H1 (cell line): ENCODE measurements around the gene IGFALS. TPM values are rescaled to one million over a fixed set of nuclear protein-coding genes. Genes with fewer than 3 reads are reported as not detected.

Experiments
- CTCF ChIA-PET: fragments of 300-600 bp; sonication (Branson Sonifier 250); formaldehyde crosslinking; loops from one replicate; lab custom pipeline; 2021; ENCODE audit not compliant: partially characterized antibody; lab: Charles Lee
- POLR2A ChIA-PET: fragments of 300-600 bp; sonication (Branson Sonifier 250); formaldehyde crosslinking; loops from one replicate; lab custom pipeline; 2021; ENCODE audit warnings: inconsistent platforms; ENCODE audit not compliant: partially characterized antibody; lab: Charles Lee
- DNase-seq, 2 experiments: peaks; one replicate each; pipeline versions ENCODE4 v3.0.0 to v3.0.0-alpha.2; 2010 to 2022; ENCODE audit warnings: low spot score in 2 of 2, low read depth in 1 of 2, mixed read lengths in 1 of 2
- FAIRE-seq: peaks from 2 replicates; lab custom pipeline; 2011; peaks lifted over from hg19 to GRCh38; lab: Jason Lieb, UNC
- H2AFZ ChIP-seq: 2 replicates; pipeline ENCODE4 v1.8.1; 2012; ENCODE audit warnings: low read length, inconsistent platforms
- H2AK5ac ChIP-seq: 2 replicates; pipeline ENCODE4 v1.6.1; 2013; ENCODE audit warnings: low read depth, low read length
- H2BK120ac ChIP-seq: replicated peaks from 2 replicates; pipeline ENCODE3; 2013; ENCODE audit warnings: low read depth, low read length, inconsistent platforms
- H2BK12ac ChIP-seq: 2 replicates; pipeline ENCODE4 v1.6.1; 2013; ENCODE audit warnings: low read depth, low read length
- H2BK15ac ChIP-seq: 2 replicates; pipeline ENCODE4 v1.6.1; 2013; ENCODE audit warnings: low read length
- H2BK20ac ChIP-seq: 2 replicates; pipeline ENCODE4 v1.6.1; 2013; ENCODE audit warnings: low read length
- H2BK5ac ChIP-seq: 2 replicates; pipeline ENCODE4 v1.6.1; 2013; ENCODE audit warnings: low read depth, low read length
- H3K14ac ChIP-seq: 2 replicates; pipeline ENCODE4 v1.6.1; 2013; ENCODE audit warnings: inconsistent platforms; ENCODE audit not compliant: insufficient read length
- H3K18ac ChIP-seq: 2 replicates; pipeline ENCODE4 v1.6.1; 2013; ENCODE audit warnings: low read length; ENCODE audit errors: extremely low read depth
- H3K23ac ChIP-seq: 2 replicates; pipeline ENCODE4 v1.6.1; 2013; ENCODE audit warnings: inconsistent platforms; ENCODE audit not compliant: insufficient read length
- H3K23me2 ChIP-seq: 2 replicates; pipeline ENCODE4 v1.6.1; 2013; ENCODE audit warnings: low read depth, low read length
- H3K27ac ChIP-seq: 2 replicates; pipeline ENCODE4 v1.6.1; 2011; ENCODE audit warnings: low read depth, low read length, inconsistent platforms
- H3K27me3 ChIP-seq, 4 experiments: replicated peaks in 1 of 4; 1 replicate in 1 of 4; 2 replicates in 3 of 4; pipeline versions ENCODE4 v1.6.1 to v1.8.1; 2011 to 2013; ENCODE audit warnings: low read length in 3 of 4, mild to moderate bottlenecking in 3 of 4, inconsistent platforms in 2 of 4, mixed read lengths in 2 of 4, moderate library complexity in 1 of 4; ENCODE audit not compliant: control insufficient read depth in 3 of 4, insufficient read depth in 3 of 4; ENCODE audit errors: extremely low read depth in 1 of 4
- H3K36me3 ChIP-seq, 4 experiments: 2 replicates each; pipeline versions ENCODE4 v1.6.1 to v1.8.1; 2011 to 2013; ENCODE audit warnings: mild to moderate bottlenecking in 4 of 4, low read length in 3 of 4, moderate library complexity in 2 of 4, control low read depth in 1 of 4, inconsistent platforms in 1 of 4; ENCODE audit not compliant: insufficient read depth in 4 of 4, control insufficient read depth in 2 of 4
- H3K4ac ChIP-seq: replicated peaks from 2 replicates; pipeline ENCODE3; 2013; ENCODE audit warnings: low read length, low read depth, mixed read lengths, inconsistent platforms; ENCODE audit not compliant: insufficient read length
- H3K4me1 ChIP-seq, 4 experiments: replicated peaks in 1 of 4; 1 replicate in 1 of 4; 2 replicates in 3 of 4; pipeline versions ENCODE4 v1.6.1 to v1.8.1; 2011 to 2013; ENCODE audit warnings: low read length in 3 of 4, inconsistent platforms in 2 of 4, mixed read lengths in 1 of 4; ENCODE audit not compliant: insufficient read depth in 4 of 4, control insufficient read depth in 3 of 4
- H3K4me2 ChIP-seq, 2 experiments: 2 replicates each; pipeline versions ENCODE4 v1.6.1 to v1.8.1; 2011 to 2013; ENCODE audit warnings: low read depth in 2 of 2, low read length in 2 of 2, control low read depth in 1 of 2, inconsistent platforms in 1 of 2, mild to moderate bottlenecking in 1 of 2; ENCODE audit not compliant: insufficient read depth in 1 of 2
- H3K4me3 ChIP-seq, 4 experiments: fragments of 200-600, 300-600 bp in 1 of 4; sonication (generic), shearing (Covaris generic), sonication (Bioruptor Twin) in 1 of 4; 2 replicates each; pipeline versions ENCODE4 v1.5.1 to v1.8.1; 2011 to 2016; ENCODE audit warnings: low read length in 4 of 4, low read depth in 3 of 4, control low read depth in 2 of 4, inconsistent platforms in 2 of 4, mild to moderate bottlenecking in 2 of 4, mixed read lengths in 1 of 4, moderate library complexity in 1 of 4; ENCODE audit not compliant: insufficient read depth in 2 of 4; ENCODE audit errors: extremely low read depth in 1 of 4
- H3K56ac ChIP-seq: replicated peaks from 2 replicates; pipeline ENCODE3; 2013; ENCODE audit warnings: low read depth, mild to moderate bottlenecking, mixed read lengths, low read length, inconsistent platforms; ENCODE audit not compliant: insufficient read length
- H3K79me1 ChIP-seq: 2 replicates; pipeline ENCODE4 v1.6.1; 2013; ENCODE audit warnings: low read depth, low read length, control low read depth
- H3K79me2 ChIP-seq, 2 experiments: 2 replicates each; pipeline versions ENCODE4 v1.6.1 to v1.8.1; 2012 to 2013; ENCODE audit warnings: low read length in 2 of 2, mild to moderate bottlenecking in 2 of 2, inconsistent platforms in 1 of 2; ENCODE audit not compliant: insufficient read depth in 2 of 2, control insufficient read depth in 1 of 2
- H3K9ac ChIP-seq, 4 experiments: replicated peaks in 1 of 4; 1 replicate in 1 of 4; 2 replicates in 3 of 4; pipeline versions ENCODE4 v1.6.1 to v1.8.1; 2011 to 2013; ENCODE audit warnings: low read depth in 3 of 4, low read length in 3 of 4, control low read depth in 2 of 4, mild to moderate bottlenecking in 2 of 4, moderate library complexity in 2 of 4, inconsistent platforms in 1 of 4; ENCODE audit errors: extremely low read depth in 1 of 4
- H3K9me3 ChIP-seq, 2 experiments: 2 replicates each; pipeline versions ENCODE4 v1.6.1 to v1.8.1; 2012 to 2013; ENCODE audit warnings: mild to moderate bottlenecking in 2 of 2, moderate library complexity in 2 of 2, control low read depth in 1 of 2, inconsistent platforms in 1 of 2, low read depth in 1 of 2, low read length in 1 of 2, mixed read lengths in 1 of 2; ENCODE audit not compliant: insufficient read depth in 2 of 2
- H4K20me1 ChIP-seq, 2 experiments: replicated peaks in 1 of 2; 2 replicates each; pipeline versions ENCODE3 to v1.8.1; 2011 to 2013; ENCODE audit warnings: inconsistent platforms in 2 of 2, low read length in 2 of 2, mild to moderate bottlenecking in 1 of 2; ENCODE audit not compliant: insufficient read depth in 2 of 2, control insufficient read depth in 1 of 2
- H4K5ac ChIP-seq: 2 replicates; pipeline ENCODE4 v1.6.1; 2013; ENCODE audit warnings: low read length, low read depth, mixed read lengths, inconsistent platforms; ENCODE audit not compliant: insufficient read length
- H4K8ac ChIP-seq: 2 replicates; pipeline ENCODE4 v1.8.0; 2013; ENCODE audit warnings: mild to moderate bottlenecking, moderate library complexity, low read length, inconsistent platforms; ENCODE audit not compliant: insufficient read depth; ENCODE audit errors: extremely low read depth
- H4K91ac ChIP-seq: replicated peaks from 2 replicates; pipeline ENCODE3; 2013; ENCODE audit warnings: low read length, mixed read lengths, inconsistent platforms; ENCODE audit not compliant: insufficient read length
- ASH2L ChIP-seq: fragments of 200-600, 300-600 bp; sonication (generic); IDR thresholded peaks from one replicate; pipeline ENCODE4 v1.7.1; 2017; ENCODE audit warnings: low read length
- BCL11A ChIP-seq, 2 experiments: IDR thresholded peaks; one replicate each; pipeline ENCODE4 v1.6.1; 2011; ENCODE audit warnings: low read depth in 2 of 2, low read length in 2 of 2, mild to moderate bottlenecking in 2 of 2
- CBX5 ChIP-seq: fragments of 300-800, 300-1000 bp; sonication (generic); IDR thresholded peaks from 2 replicates; pipeline ENCODE4 v1.7.1; 2016; ENCODE audit warnings: antibody characterized with exemption, low read length, low read depth
- EP300 ChIP-seq, 2 experiments: IDR thresholded peaks; 1 replicate in 1 of 2; 2 replicates in 1 of 2; pipeline ENCODE4 v1.6.1; 2011 to 2012; ENCODE audit warnings: low read depth in 2 of 2, low read length in 2 of 2, mild to moderate bottlenecking in 2 of 2, borderline replicate concordance in 1 of 2, inconsistent platforms in 1 of 2, moderate library complexity in 1 of 2
- EZH2 ChIP-seq: fragments of 200-600 bp; sonication (generic); IDR thresholded peaks from 2 replicates; pipeline ENCODE4 v1.7.1; 2012; ENCODE audit warnings: low read depth, mild to moderate bottlenecking, moderate library complexity, low read length, inconsistent platforms; ENCODE audit not compliant: severe bottlenecking
- KDM4A ChIP-seq: IDR thresholded peaks from one replicate; pipeline ENCODE4 v1.7.1; 2012; ENCODE audit warnings: low read depth, mild to moderate bottlenecking, moderate library complexity, low read length, inconsistent platforms; ENCODE audit not compliant: severe bottlenecking
- KDM5A ChIP-seq: fragments of 200-600 bp; IDR thresholded peaks from 2 replicates; pipeline ENCODE4 v1.7.1; 2012; ENCODE audit warnings: mild to moderate bottlenecking, low read length, inconsistent platforms, mixed read lengths
- MAFK ChIP-seq: IDR thresholded peaks from 2 replicates; pipeline ENCODE4 v1.6.1; 2012; ENCODE audit warnings: low read depth, mild to moderate bottlenecking, improper control_type of control experiment, low read length
- MAX ChIP-seq: IDR thresholded peaks from 2 replicates; pipeline ENCODE4 v1.6.1; 2012; ENCODE audit warnings: inconsistent platforms
- NRF1 ChIP-seq: IDR thresholded peaks from 2 replicates; pipeline ENCODE4 v1.6.1; 2011; ENCODE audit warnings: mild to moderate bottlenecking, low read depth, low read length, improper control_type of control experiment
- POU5F1 ChIP-seq: IDR thresholded peaks from 2 replicates; pipeline ENCODE4 v1.6.1; 2011; ENCODE audit warnings: low read depth, mild to moderate bottlenecking, low read length, moderate library complexity
- RFX5 ChIP-seq: IDR thresholded peaks from 2 replicates; pipeline ENCODE4 v1.6.1; 2011; ENCODE audit warnings: low read depth, low read length, improper control_type of control experiment, borderline replicate concordance
- RXRA ChIP-seq: IDR thresholded peaks from 2 replicates; pipeline ENCODE4 v1.6.1; 2011; ENCODE audit warnings: low read depth, mild to moderate bottlenecking, low read length, moderate library complexity; ENCODE audit not compliant: insufficient read depth
- SRF ChIP-seq: IDR thresholded peaks from 2 replicates; pipeline ENCODE4 v1.6.1; 2011; ENCODE audit warnings: mild to moderate bottlenecking, low read depth, low read length, moderate library complexity
- WGBS, 2 experiments: shearing (Covaris generic) in 1 of 2; methylation state at CpG; one replicate each; pipeline versions ENCODE4 v1.1.6 to v1.1.7; 2013 to 2015; ENCODE audit warnings: low lambda C conversion rate in 2 of 2, mixed read lengths in 2 of 2, inconsistent platforms in 1 of 2, low coverage in 1 of 2, missing lambda C conversion rate in 1 of 2; ENCODE audit not compliant: insufficient replicate concordance in 2 of 2, insufficient coverage in 1 of 2, insufficient read length in 1 of 2; ENCODE audit errors: extremely low coverage in 1 of 2, missing lambda C conversion rate in 1 of 2; 5-methylcytosine and 5-hydroxymethylcytosine counted together
- polyA plus RNA-seq, 7 experiments: library from polyadenylated mRNA; depleted of rRNA in 3 of 7; stranded (reverse) in 5 of 7; unstranded in 2 of 7; fragments of >200 nt in 5 of 7; fragments of 200-250 nt in 2 of 7; gene quantifications; 1 replicate in 5 of 7; 2 replicates in 1 of 7; 4 replicates in 1 of 7; pipeline versions ENCODE4 v1.2.1 to v1.2.3, GENCODE V29; 2011 to 2013; ENCODE audit warnings: missing spikeins in 2 of 7, mixed read lengths in 2 of 7
- total RNA-seq: library from RNA; stranded (reverse); fragmentation: NEBNext Ultra II Directional; extraction: Animal tissue kit (Norgen Biotek cat#: 25700); gene quantifications from 2 replicates; pipeline ENCODE4 v1.2.1, GENCODE V29; 2021

Gene IGFALS
- total and polyA plus RNA-seq, 2 of the 8 experiments (the other 6 are each of a cell fraction or from before 2014, with no cell fraction given), result not detected

GRCh38 chr16:1751946-1752345 lies 41.6 kb downstream of the IGFALS start:
- Histone ChIP-seq H3K4me1 (no peaks in the 10 kb centered on the region), H3K9me3 (no peaks in the 10 kb centered on the region), H3K56ac (no peak overlapping the region), H2AK5ac (no peak overlapping the region), H2BK12ac (no peak overlapping the region), H4K20me1 (peaks cover 0 to 2% of the 10 kb centered on the region in 2 experiments), H3K14ac (no peak overlapping the region), H2BK120ac (no peak overlapping the region), H3K79me2 (no peaks in the 10 kb centered on the region), H3K27me3 (no peaks in the 10 kb centered on the region), H3K36me3 (peaks cover 0 to 17% (median 2%) of the 10 kb centered on the region in 4 experiments; a peak in 4 of 8 replicates), H4K5ac (no peak overlapping the region), H3K23me2 (no peaks in the 10 kb centered on the region), H2BK15ac (no peak overlapping the region), H3K9ac (no peak overlapping the region), H4K8ac (no peak overlapping the region), H3K27ac (no peak overlapping the region), H4K91ac (no peak overlapping the region), H2AFZ (no peak overlapping the region), H3K23ac (no peak overlapping the region), H3K4ac (no peak overlapping the region), H3K79me1 (no peaks in the 10 kb centered on the region), H3K4me2 (no peak overlapping the region), H3K4me3 (no peak overlapping the region), H2BK5ac (no peak overlapping the region; the same call in 1 of the 2 replicates), H3K18ac (no peak overlapping the region), H2BK20ac (no peak overlapping the region)
- ChIA-PET POLR2A (interaction anchor here (0.7 kb wide), 1 partner anchor 73 kb away, joined by 3 read pairs; no protein-coding TSS in a partner anchor), CTCF (interaction anchor here (0.6 to 2.1 kb wide), 5 partner anchors 11 to 1445 kb away, joined by 3 to 13 read pairs (median 3); no protein-coding TSS in a partner anchor)
- FAIRE-seq (no peak), DNase-seq (no peak)
- 97% methylated on average over 16 of the region's 16 CpGs; no CpG with 5 or more reads in 1 of the 2 experiments for WGBS, 2 experiments
- TF ChIP-seq MAX, result no peak
- no peak for TF ChIP-seq POU5F1
- TF ChIP-seq KDM5A, result no peak
- no peak for TF ChIP-seq SRF
- no peak for TF ChIP-seq MAFK
- TF ChIP-seq NRF1, result no peak
- no peak for TF ChIP-seq BCL11A (IDR thresholded peaks at IDR 0.05; ENCODE audit: low read depth in 2 of 2, low read length in 2 of 2)
- no peak for TF ChIP-seq RFX5
- TF ChIP-seq EZH2, result no peak
- no peak for TF ChIP-seq KDM4A
- TF ChIP-seq EP300 (IDR thresholded peaks at IDR 0.05; ENCODE audit: borderline replicate concordance in 1 of 2, low read depth in 2 of 2, low read length in 2 of 2), result no peak
- no peak for TF ChIP-seq CBX5
- TF ChIP-seq RXRA, result no peak
- TF ChIP-seq ASH2L, result no peak
